ENCODE data around the gene SHROOM3. TPM values are rescaled to one million over a fixed set of nuclear protein-coding genes. Genes with fewer than 3 reads are reported as not detected.

Gene SHROOM3
- total RNA-seq, 1 donor from 2014 or later = 45.1 TPM

- no peak for DNase-seq (ENCODE audit: low read depth)
- no peaks in the 10 kb centered on the region for H3K27me3 ChIP-seq (ENCODE audit: control insufficient read depth, insufficient read depth, low read length)
- no peaks in the 10 kb centered on the region for H3K36me3 ChIP-seq (ENCODE audit: control insufficient read depth, insufficient read depth, low read length)
- TF ChIP-seq, protein P1, sequence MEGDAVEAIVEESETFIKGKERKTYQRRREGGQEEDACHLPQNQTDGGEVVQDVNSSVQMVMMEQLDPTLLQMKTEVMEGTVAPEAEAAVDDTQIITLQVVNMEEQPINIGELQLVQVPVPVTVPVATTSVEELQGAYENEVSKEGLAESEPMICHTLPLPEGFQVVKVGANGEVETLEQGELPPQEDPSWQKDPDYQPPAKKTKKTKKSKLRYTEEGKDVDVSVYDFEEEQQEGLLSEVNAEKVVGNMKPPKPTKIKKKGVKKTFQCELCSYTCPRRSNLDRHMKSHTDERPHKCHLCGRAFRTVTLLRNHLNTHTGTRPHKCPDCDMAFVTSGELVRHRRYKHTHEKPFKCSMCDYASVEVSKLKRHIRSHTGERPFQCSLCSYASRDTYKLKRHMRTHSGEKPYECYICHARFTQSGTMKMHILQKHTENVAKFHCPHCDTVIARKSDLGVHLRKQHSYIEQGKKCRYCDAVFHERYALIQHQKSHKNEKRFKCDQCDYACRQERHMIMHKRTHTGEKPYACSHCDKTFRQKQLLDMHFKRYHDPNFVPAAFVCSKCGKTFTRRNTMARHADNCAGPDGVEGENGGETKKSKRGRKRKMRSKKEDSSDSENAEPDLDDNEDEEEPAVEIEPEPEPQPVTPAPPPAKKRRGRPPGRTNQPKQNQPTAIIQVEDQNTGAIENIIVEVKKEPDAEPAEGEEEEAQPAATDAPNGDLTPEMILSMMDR (IDR thresholded peaks at IDR 0.05; ENCODE audit: insufficient read depth, low read length, poor library complexity, severe bottlenecking) = no peak
- H3K4me3 ChIP-seq (ENCODE audit: low read depth, low read length) = no peak overlapping the region
Measured at GRCh38 chr4:76458825-76459224, 23.8 kb downstream of the SHROOM3 start.

- Histone ChIP-seq H3K27me3 (ENCODE audit: control insufficient read depth, insufficient read depth, low read length) (no peaks in the 10 kb centered on the region), H3K4me3 (ENCODE audit: low read depth, low read length) (no peak overlapping the region), H3K36me3 (ENCODE audit: control insufficient read depth, insufficient read depth, low read length) (no peaks in the 10 kb centered on the region)
- TF ChIP-seq, protein P1 (IDR thresholded peaks at IDR 0.05; ENCODE audit: insufficient read depth, low read length, poor library complexity, severe bottlenecking) = no peak
- peak; percentile 87 for DNase-seq (ENCODE audit: low read depth)
Measured at GRCh38 chr4:76459291-76459723, 24.3 kb downstream of the SHROOM3 start.

DNA sequence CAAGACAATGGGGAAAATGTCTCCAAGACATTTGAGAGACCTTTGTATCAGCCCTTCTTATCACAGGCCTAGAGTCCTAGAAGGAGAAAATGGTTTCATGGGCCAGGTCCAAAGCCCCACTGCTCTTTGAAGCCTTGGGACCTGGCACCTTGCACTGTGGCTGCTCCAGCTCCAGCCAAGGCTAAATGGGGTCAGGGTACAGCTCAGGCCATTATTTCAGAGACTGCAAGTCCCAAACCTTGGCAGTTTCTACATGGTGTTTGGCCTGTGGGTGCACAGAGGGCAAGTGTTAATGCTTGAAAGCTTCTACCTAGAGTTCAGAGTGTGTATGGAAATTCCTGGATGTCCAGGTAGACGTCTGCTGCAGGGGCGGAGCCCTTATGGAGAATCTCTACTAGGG is 28.5 kb downstream of the SHROOM3 start:
- H3K4me3 ChIP-seq (ENCODE audit: low read depth, low read length) = no peak overlapping the region
- no peak for DNase-seq (ENCODE audit: low read depth)
- H3K36me3 ChIP-seq (ENCODE audit: control insufficient read depth, insufficient read depth, low read length) = no peaks in the 10 kb centered on the region
- TF ChIP-seq, protein P1 (IDR thresholded peaks at IDR 0.05; ENCODE audit: insufficient read depth, low read length, poor library complexity, severe bottlenecking) = no peak
- no peaks in the 10 kb centered on the region for H3K27me3 ChIP-seq (ENCODE audit: control insufficient read depth, insufficient read depth, low read length)

GRCh38 chr4:76470064-76470463 is 35.0 kb downstream of the SHROOM3 start:
- Histone ChIP-seq H3K36me3 (ENCODE audit: control insufficient read depth, insufficient read depth, low read length) (no peaks in the 10 kb centered on the region), H3K27me3 (ENCODE audit: control insufficient read depth, insufficient read depth, low read length) (no peaks in the 10 kb centered on the region), H3K4me3 (ENCODE audit: low read depth, low read length) (no peak overlapping the region)
- DNase-seq (ENCODE audit: low read depth) = no peak
- TF ChIP-seq, protein P1 (IDR thresholded peaks at IDR 0.05; ENCODE audit: insufficient read depth, low read length, poor library complexity, severe bottlenecking) = no peak

- no peak overlapping the region for H3K4me3 ChIP-seq (ENCODE audit: low read depth, low read length)
- no peaks in the 10 kb centered on the region for H3K36me3 ChIP-seq (ENCODE audit: control insufficient read depth, insufficient read depth, low read length)
- no peaks in the 10 kb centered on the region for H3K27me3 ChIP-seq (ENCODE audit: control insufficient read depth, insufficient read depth, low read length)
- no peak for DNase-seq (ENCODE audit: low read depth)
- TF ChIP-seq, protein P1 (IDR thresholded peaks at IDR 0.05; ENCODE audit: insufficient read depth, low read length, poor library complexity, severe bottlenecking) = no peak
Measured at GRCh38 chr4:76470532-76470931, 35.5 kb downstream of the SHROOM3 start.

DNA sequence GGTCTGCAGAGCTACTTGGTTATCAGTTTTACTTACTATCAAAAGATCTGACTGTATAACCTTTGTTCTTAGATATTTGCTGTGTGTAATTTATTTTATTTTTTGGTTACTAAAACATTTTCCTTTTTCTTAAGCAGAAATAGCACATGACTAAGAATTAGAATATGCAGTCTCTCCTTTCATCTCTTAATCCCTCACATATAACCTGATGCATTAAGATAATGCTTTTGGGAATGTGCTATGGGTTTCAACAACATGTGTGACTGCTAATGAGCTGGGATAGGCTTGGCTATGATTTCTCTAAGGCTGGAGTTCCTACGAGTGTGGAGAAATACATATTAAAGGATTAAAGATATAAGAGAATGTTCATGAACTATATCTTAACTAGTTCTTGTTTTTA is 41.5 kb downstream of the SHROOM3 start:
- DNase-seq (ENCODE audit: low read depth) = no peak
- no peaks in the 10 kb centered on the region for H3K36me3 ChIP-seq (ENCODE audit: control insufficient read depth, insufficient read depth, low read length)
- H3K27me3 ChIP-seq (ENCODE audit: control insufficient read depth, insufficient read depth, low read length) = no peaks in the 10 kb centered on the region
- H3K4me3 ChIP-seq (ENCODE audit: low read depth, low read length) = no peak overlapping the region
- TF ChIP-seq, protein P1 (IDR thresholded peaks at IDR 0.05; ENCODE audit: insufficient read depth, low read length, poor library complexity, severe bottlenecking) = no peak

Data from kidney epithelial cell (primary cell).